Esophagus muscularis mucosa (tissue), 4 donors: ENCODE results near the gene FUT8.

Experiments used
- CTCF ChIP-seq, 3 experiments: fragments of 200-600 bp in 2 of 3; fragments of 450-650 bp in 1 of 3; sonication (generic) in 2 of 3; IDR thresholded peaks; one replicate each; pipeline ENCODE4 v1.5.1; 2017 to 2019; ENCODE audit warnings: antibody characterized with exemption in 3 of 3, mild to moderate bottlenecking in 2 of 3, moderate library complexity in 1 of 3
- EP300 ChIP-seq: sonication (generic); formaldehyde crosslinking; IDR thresholded peaks from one replicate; pipeline ENCODE4 v1.6.1; 2017; ENCODE audit warnings: antibody characterized with exemption
- POLR2A ChIP-seq: fragments of 450-650 bp; IDR thresholded peaks from one replicate; pipeline ENCODE4 v1.6.1; 2017; ENCODE audit warnings: antibody characterized with exemption, moderate library complexity, mild to moderate bottlenecking, low read depth

DNA sequence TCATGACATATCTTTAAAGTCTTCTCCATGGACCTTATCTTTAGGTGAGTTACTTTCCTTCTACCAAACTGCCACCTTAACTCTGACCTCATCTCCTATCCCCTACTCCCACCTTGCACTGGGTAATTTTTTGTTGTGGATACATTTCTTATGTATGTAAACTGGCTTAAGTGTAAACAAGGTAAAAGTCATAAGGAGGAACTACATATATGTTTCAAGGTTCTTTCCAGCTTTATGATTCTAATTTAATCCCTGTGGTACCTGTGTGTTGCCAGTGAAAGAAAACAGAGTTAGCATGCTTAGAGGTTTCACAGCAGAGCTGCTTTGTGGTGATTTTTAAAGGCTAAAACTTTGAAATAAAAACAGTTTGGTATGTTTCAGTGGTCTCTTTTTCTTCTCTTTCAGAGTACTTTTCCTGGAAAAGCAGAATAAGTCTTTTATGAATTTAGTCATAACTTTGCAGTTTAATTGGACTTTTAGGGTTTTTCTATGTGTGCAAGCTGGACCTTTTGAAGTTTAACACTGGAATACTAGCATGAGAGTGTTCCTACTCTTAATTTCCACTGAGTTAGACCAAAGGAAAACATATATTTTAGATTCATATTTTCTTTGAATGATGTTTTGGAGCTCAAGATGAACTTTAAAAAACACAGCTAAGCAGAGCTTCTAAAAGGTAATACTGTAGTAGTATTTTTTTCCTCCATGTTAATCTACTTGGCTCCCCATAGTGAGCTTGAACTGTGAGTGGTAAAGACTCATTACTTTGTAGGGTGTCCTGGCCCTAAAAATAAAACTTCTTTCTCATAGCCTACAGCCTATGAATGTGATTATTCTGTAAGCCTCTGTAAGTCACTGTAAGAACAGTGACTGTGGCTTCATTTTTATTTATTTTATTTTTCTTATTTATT is 105.4 kb downstream of the FUT8 start:
- TF ChIP-seq CTCF (IDR thresholded peaks at IDR 0.05) (no peak), POLR2A (no peak), EP300 (no peak)
